HG03095 (cell line): ENCODE data around the gene CFB.
"Not testable (repeated sequence)": the region's sequence is repeated elsewhere in the genome, so short reads cannot be mapped to it uniquely, and the experiment has no call there.

Source experiments
- ATAC-seq: cut with Tn5 transposase; IDR thresholded peaks from one replicate; pipeline ENCODE4 v1.9.1; 2021; ENCODE audit warnings: moderate library complexity; ENCODE audit not compliant: unreplicated experiment

The CFB gene

GRCh38 chr6:31969712-31970603 lies 24.1 kb downstream of the CFB start:
- ATAC-seq, result no peak

GRCh38 chr6:31970604-31971271 lies 24.8 kb downstream of the CFB start:
- no peak for ATAC-seq

GRCh38 chr6:31971279-31971992 lies 25.5 kb downstream of the CFB start:
- ATAC-seq, result peak; percentile 1

DNA sequence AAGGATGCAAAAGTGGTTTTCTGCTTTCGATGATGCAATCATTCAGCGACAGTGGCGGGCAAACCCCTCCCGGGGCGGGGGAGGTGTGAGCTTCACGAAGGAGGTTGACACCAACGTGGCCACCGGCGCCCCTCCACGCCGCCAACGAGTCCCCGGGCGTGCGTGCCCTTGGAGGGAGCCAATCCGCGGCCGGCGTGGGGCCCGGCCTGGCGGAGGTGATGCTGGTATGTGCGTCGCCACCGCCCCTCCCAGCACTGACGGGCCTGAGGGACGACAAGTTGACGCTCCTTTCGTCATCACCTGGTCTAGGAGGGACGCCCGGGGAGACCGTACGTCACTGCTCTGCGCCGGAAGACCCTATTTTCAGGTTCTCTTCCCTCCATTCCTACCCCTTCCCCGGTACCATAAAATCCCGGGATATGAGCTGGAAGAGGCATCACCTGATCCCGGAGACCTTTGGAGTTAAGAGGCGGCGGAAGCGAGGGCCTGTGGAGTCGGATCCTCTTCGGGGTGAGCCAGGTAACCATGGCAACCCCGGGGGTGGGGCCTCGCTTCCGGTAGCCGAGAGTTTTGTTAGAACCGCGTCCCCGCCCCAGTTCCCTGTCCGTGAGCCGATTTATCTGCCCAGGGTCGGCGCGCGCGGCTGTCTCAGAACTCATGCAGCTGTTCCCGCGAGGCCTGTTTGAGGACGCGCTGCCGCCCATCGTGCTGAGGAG lies 26.3 kb downstream of the CFB start, which contains the start of gene DXO:
DXO (minus strand) TSS at position 146 of the 716 bp plus-strand sequence. CDS start 463 bp downstream, outside the sequence.
- ATAC-seq, result peak; percentile 74

GRCh38 chr6:31972709-31973350 lies 26.9 kb downstream of the CFB start:
- peak; percentile 4 for ATAC-seq

GRCh38 chr6:31976065-31976464 lies 30.2 kb downstream of the CFB start:
- not testable (repeated sequence) for ATAC-seq

GRCh38 chr6:31977816-31978431 lies 32.0 kb downstream of the CFB start:
- no peak for ATAC-seq

GRCh38 chr6:31978831-31979230 lies 32.9 kb downstream of the CFB start:
- ATAC-seq, result no peak

DNA sequence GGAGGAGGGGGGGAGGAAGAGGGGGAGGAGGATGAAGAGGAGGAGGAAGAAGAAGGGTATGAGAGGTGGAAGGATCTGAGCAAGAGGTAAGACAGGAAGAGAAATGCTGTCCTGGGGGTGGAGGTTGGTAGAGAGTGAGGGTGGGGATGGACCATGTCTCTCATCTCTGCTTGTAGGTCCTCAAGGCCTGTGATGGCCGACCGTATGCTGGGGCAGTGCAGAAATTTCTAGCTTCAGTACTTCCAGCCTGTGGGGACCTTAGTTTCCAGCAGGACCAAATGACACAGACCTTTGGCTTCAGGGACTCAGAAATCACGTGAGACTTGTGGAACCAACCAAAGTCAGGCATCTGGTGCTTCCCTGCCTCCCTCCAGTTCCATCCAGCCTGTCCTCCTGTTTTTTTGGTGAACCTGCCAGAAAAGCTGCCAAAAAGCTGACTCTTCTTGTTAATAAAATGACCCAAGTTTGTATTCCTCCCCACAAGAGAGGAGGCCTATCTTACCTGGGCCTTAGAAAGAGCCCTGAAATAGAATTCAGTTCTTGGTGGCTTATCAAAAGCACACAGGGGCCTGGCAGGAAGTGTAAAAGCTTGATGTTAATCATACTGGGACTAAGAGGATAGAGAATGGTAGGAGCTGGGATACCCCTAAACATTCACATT lies 33.5 kb downstream of the CFB start:
- ATAC-seq, result no peak

DNA sequence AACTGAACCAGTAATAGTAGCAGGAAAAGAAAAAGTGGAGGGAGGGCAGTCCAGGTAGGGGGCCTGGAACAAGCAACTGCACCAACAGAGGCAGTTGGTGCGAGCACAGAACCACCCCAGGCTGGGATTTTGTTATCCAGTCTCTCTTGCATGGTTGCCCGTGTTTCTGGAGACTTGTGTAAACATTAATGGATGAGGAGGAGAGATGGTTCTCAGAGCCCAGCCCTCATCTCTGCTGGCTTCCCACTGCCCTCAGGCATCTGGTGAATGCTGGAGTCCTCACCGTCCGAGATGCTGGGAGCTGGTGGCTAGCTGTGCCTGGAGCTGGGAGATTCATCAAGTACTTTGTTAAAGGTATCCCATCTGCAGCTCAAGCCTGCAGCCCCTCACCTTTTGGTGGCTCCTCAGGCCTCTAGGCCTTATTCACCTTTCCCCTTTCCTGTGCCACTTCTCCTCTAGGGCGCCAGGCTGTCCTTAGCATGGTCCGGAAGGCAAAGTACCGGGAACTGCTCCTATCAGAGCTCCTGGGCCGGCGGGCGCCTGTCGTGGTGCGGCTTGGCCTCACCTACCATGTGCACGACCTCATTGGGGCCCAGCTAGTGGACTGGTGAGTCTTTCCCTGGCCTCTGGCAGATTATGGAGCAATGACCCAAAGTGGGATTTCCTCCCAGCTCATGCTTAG lies 34.4 kb downstream of the CFB start:
- not testable (repeated sequence) for ATAC-seq

GRCh38 chr6:31980998-31981397 lies 35.1 kb downstream of the CFB start:
- not testable (repeated sequence) for ATAC-seq

- ATAC-seq, result not testable (repeated sequence)
Observed at GRCh38 chr6:31981744-31982143, 35.8 kb downstream of the CFB start, which contains the start of gene C4A. Gene C4A (plus strand): TSS chr6:31982057. CDS start chr6:31982108, 51 bp downstream.

DNA sequence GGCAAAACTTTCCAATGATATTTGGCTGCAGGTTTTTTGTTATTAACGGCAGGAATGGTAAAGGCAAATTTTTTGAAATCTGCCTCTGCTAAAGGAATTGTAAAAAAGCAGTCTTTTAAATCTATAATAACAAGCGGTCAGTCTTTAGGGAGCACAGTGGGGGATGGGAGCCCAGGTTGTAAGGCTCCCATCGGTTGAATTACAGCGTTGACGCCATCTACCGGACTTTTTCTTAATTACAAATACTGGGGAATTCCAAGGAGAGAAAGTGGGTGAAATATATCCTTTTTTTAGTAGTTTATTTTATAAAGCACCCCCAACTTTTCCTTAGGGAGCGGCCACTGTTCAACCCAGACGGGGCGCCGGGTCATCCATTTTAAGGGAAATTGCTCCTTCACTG lies 43.5 kb downstream of the CFB start:
- ATAC-seq, result not testable (repeated sequence)

- not testable (repeated sequence) for ATAC-seq
Observed at GRCh38 chr6:31994421-31994820, 48.5 kb downstream of the CFB start.

- not testable (repeated sequence) for ATAC-seq
Observed at GRCh38 chr6:31996385-31996784, 50.5 kb downstream of the CFB start.
